ENCODE measurements around the gene INPP4A.

GRCh38 chr2:98582523-98582922, 137.9 kb downstream of the INPP4A start:
- TF ChIP-seq CTCF (IDR thresholded peaks at IDR 0.05) (no peak), EP300 (IDR thresholded peaks at IDR 0.05) (no peak), POLR2A (IDR thresholded peaks at IDR 0.05) (no peak)

Measured in upper lobe of left lung (tissue), 4 donors.